Endodermal cell (in vitro differentiated cells): ENCODE results near the gene MLLT3. TPM values are rescaled to one million over a fixed set of nuclear protein-coding genes. Genes with fewer than 3 reads are reported as not detected.

ENCODE experiments used
- DNase-seq: peaks from one replicate; pipeline ENCODE4 v3.0.0-alpha.2; 2017
- H3K27ac ChIP-seq: 2 replicates; pipeline ENCODE4 v1.5.1; 2013; ENCODE audit warnings: mild to moderate bottlenecking, low read depth, low read length, moderate library complexity
- H3K27me3 ChIP-seq: 2 replicates; pipeline ENCODE4 v1.6.1; 2013; ENCODE audit warnings: mild to moderate bottlenecking, low read length, moderate library complexity; ENCODE audit not compliant: insufficient read depth, control insufficient read depth, poor library complexity, severe bottlenecking
- H3K36me3 ChIP-seq: 2 replicates; pipeline ENCODE4 v1.7.0; 2013; ENCODE audit warnings: mild to moderate bottlenecking, low read length, moderate library complexity; ENCODE audit not compliant: control insufficient read depth, insufficient read depth
- H3K4me1 ChIP-seq: one replicate; pipeline ENCODE4 v1.7.0; 2013; ENCODE audit warnings: low read length; ENCODE audit not compliant: control insufficient read depth, insufficient read depth
- H3K4me3 ChIP-seq: 2 replicates; pipeline ENCODE4 v1.5.1; 2013; ENCODE audit warnings: mild to moderate bottlenecking, low read length, moderate library complexity
- H3K9ac ChIP-seq: 2 replicates; pipeline ENCODE4 v1.6.1; 2013; ENCODE audit warnings: mild to moderate bottlenecking, low read length, moderate library complexity; ENCODE audit not compliant: poor library complexity, severe bottlenecking; ENCODE audit errors: extremely low read depth
- H3K9me3 ChIP-seq: 2 replicates; pipeline ENCODE4 v1.6.1; 2013; ENCODE audit warnings: mild to moderate bottlenecking, low read length, moderate library complexity; ENCODE audit not compliant: control insufficient read depth
- H3K27ac Mint-ChIP-seq: 2 replicates; pipeline ENCODE4 v1.8.0; 2020; ENCODE audit warnings: mixed read lengths
- H3K27me3 Mint-ChIP-seq: 2 replicates; pipeline ENCODE4 v1.8.0; 2021; ENCODE audit warnings: mild to moderate bottlenecking, mixed read lengths; ENCODE audit not compliant: insufficient read depth
- H3K36me3 Mint-ChIP-seq: 2 replicates; pipeline ENCODE4 v1.8.0; 2020; ENCODE audit warnings: low read depth, mixed read lengths
- H3K4me1 Mint-ChIP-seq: 2 replicates; pipeline ENCODE4 v1.8.0; 2020; ENCODE audit warnings: mixed read lengths
- H3K4me3 Mint-ChIP-seq: 2 replicates; pipeline ENCODE4 v1.8.0; 2020; ENCODE audit warnings: mild to moderate bottlenecking, moderate library complexity, mixed read lengths
- H3K9me3 Mint-ChIP-seq: 2 replicates; pipeline ENCODE4 v1.8.0; 2020; ENCODE audit warnings: mild to moderate bottlenecking, mixed read lengths
- WGBS, 2 experiments: methylation state at CpG; one replicate each; pipeline versions ENCODE4 v1.1.5 to v1.1.7; 2013; ENCODE audit warnings: missing lambda C conversion rate in 2 of 2, mixed read lengths in 1 of 2; ENCODE audit not compliant: insufficient coverage in 1 of 2, insufficient read length in 1 of 2; 5-methylcytosine and 5-hydroxymethylcytosine counted together
- total RNA-seq, 2 donors: library from RNA; stranded (reverse); fragmentation: NEBNext Ultra II Directional in 1 of 2; extraction: Animal tissue kit (Norgen Biotek cat#: 25700) in 1 of 2; gene quantifications; 2 replicates in 1 of 2; 3 replicates in 1 of 2; pipeline ENCODE4 v1.2.1, GENCODE V29; 2021
- TF ChIP-seq, protein P1 (sequence below): fragments of 200-600 bp; sonication (generic); conservative IDR thresholded peaks from 2 replicates; pipeline ENCODE4 v1.5.0; 2021; ENCODE audit warnings: antibody characterized with exemption, mild to moderate bottlenecking

The MLLT3 gene
- total RNA-seq, 2 donors from 2014 or later, result 5.5 to 12.2 TPM

DNA sequence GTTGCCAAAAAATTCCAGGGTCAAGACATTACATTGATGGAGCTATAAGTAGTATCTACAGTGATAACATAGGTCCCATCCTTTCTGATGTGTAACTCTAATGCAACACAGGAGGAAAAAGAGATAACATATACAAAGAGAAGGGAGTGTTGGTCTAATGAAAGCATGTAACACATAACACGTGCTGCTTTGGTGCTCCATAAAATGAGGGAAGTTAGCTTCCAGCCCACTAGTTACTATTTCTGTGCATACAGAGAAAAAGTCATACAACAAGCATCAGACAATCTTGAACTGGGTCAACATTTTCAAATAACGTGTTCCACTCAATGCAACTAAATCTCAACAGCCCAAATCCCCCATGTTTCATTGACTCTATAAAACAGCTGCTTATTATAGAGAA is 11.7 kb downstream of the MLLT3 start:
- Mint-ChIP-seq H3K4me1 (peaks cover 8% of the 10 kb centered on the region), H3K27me3 (no peaks in the 10 kb centered on the region), H3K27ac (no peak overlapping the region), H3K4me3 (no peak overlapping the region), H3K9me3 (no peaks in the 10 kb centered on the region), H3K36me3 (no peaks in the 10 kb centered on the region)
- Histone ChIP-seq H3K36me3 (no peaks in the 10 kb centered on the region), H3K9ac (no peak overlapping the region), H3K27me3 (no peaks in the 10 kb centered on the region), H3K9me3 (no peaks in the 10 kb centered on the region), H3K4me1 (no peaks in the 10 kb centered on the region), H3K27ac (no peak overlapping the region), H3K4me3 (no peak overlapping the region)
- 93% methylated on average over 2 of the region's 2 CpGs; no CpG with 5 or more reads in 1 of the 2 experiments for WGBS, 2 experiments
- DNase-seq, result no peak
- TF ChIP-seq, protein P1, sequence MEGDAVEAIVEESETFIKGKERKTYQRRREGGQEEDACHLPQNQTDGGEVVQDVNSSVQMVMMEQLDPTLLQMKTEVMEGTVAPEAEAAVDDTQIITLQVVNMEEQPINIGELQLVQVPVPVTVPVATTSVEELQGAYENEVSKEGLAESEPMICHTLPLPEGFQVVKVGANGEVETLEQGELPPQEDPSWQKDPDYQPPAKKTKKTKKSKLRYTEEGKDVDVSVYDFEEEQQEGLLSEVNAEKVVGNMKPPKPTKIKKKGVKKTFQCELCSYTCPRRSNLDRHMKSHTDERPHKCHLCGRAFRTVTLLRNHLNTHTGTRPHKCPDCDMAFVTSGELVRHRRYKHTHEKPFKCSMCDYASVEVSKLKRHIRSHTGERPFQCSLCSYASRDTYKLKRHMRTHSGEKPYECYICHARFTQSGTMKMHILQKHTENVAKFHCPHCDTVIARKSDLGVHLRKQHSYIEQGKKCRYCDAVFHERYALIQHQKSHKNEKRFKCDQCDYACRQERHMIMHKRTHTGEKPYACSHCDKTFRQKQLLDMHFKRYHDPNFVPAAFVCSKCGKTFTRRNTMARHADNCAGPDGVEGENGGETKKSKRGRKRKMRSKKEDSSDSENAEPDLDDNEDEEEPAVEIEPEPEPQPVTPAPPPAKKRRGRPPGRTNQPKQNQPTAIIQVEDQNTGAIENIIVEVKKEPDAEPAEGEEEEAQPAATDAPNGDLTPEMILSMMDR, result no peak

DNA sequence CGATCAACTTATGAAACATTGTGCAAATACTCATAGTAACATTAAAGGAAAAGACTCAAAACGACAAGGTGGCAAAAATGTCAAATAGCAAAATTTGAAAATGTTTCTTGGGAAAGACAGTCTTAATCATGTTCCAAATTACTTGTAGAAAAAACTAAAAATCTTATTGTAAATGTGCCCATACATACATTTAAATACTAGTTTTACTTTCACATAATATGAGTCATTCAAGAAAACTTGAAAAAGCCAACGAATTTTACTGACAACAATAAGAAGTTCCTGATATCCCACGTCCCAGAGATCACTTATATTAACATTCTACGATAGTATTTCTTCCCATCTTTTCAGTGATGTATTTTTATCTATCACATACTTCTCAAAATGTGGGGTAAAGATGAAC is 13.7 kb downstream of the MLLT3 start:
- Mint-ChIP-seq H3K27ac (no peak overlapping the region), H3K36me3 (no peaks in the 10 kb centered on the region), H3K9me3 (no peaks in the 10 kb centered on the region), H3K27me3 (no peaks in the 10 kb centered on the region), H3K4me3 (no peak overlapping the region), H3K4me1 (peaks cover 12% of the 10 kb centered on the region)
- Histone ChIP-seq H3K4me1 (peaks cover 4% of the 10 kb centered on the region), H3K9me3 (no peaks in the 10 kb centered on the region), H3K36me3 (no peaks in the 10 kb centered on the region), H3K27ac (no peak overlapping the region), H3K27me3 (no peaks in the 10 kb centered on the region), H3K4me3 (no peak overlapping the region), H3K9ac (no peak overlapping the region)
- TF ChIP-seq, protein P1, result no peak
- no peak for DNase-seq
- WGBS, 2 experiments, result 81 to 86% methylated on average over 3 to 5 of the region's 5 CpGs

DNA sequence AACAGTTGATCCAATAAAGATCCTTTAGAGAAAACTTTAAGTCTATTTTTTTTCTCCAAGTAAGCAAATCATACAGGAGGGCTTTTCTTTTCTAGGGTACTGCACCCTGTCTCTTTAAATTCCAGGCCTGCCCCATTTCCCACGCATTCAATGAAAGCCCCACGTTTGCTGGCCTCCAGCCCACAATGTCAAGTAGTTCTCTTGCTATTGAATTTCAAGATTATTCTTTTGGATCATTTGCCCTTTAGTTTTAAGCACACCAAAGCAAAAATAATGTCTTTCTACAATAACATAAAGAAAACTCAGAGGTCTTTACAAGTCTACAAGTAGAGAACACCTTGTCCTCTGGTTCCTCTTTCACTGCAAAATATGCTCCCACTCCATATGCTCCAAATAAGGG is 15.6 kb downstream of the MLLT3 start:
- Histone ChIP-seq H3K36me3 (no peaks in the 10 kb centered on the region), H3K4me1 (peaks cover 10% of the 10 kb centered on the region), H3K4me3 (no peak overlapping the region), H3K27me3 (no peaks in the 10 kb centered on the region), H3K27ac (no peak overlapping the region), H3K9ac (no peak overlapping the region), H3K9me3 (no peaks in the 10 kb centered on the region)
- no peaks in the 10 kb centered on the region for H3K36me3 Mint-ChIP-seq
- H3K9me3 Mint-ChIP-seq, result no peaks in the 10 kb centered on the region
- H3K27ac Mint-ChIP-seq, result no peak overlapping the region
- 51 to 71% methylated on average over 1 to 2 of the region's 2 CpGs for WGBS, 2 experiments
- DNase-seq, result no peak
- no peaks in the 10 kb centered on the region for H3K27me3 Mint-ChIP-seq
- TF ChIP-seq, protein P1, result no peak
- peaks cover 22% of the 10 kb centered on the region for H3K4me1 Mint-ChIP-seq
- H3K4me3 Mint-ChIP-seq, result no peak overlapping the region
